Prostate gland (tissue), 2 donors: ENCODE measurements around the gene EMP2. TPM values are rescaled to one million over a fixed set of nuclear protein-coding genes. Genes with fewer than 3 reads are reported as not detected.

Experiments used
- DNase-seq: peaks from one replicate; pipeline ENCODE4 v3.0.0-alpha.2; 2019; ENCODE audit warnings: low spot score
- H3K27ac ChIP-seq, 2 donors: fragments of 200-600 bp; sonication (generic); 2 replicates each; pipeline ENCODE4 v1.5.1; 2017 to 2019
- H3K27me3 ChIP-seq: fragments of 200-600 bp; sonication (generic); replicated peaks from 2 replicates; pipeline ENCODE4 v1.5.1; 2019; ENCODE audit not compliant: insufficient read depth
- H3K36me3 ChIP-seq, 2 donors: fragments of 200-600 bp; sonication (generic); 1 replicate in 1 of 2; 2 replicates in 1 of 2; pipeline versions ENCODE4 v1.5.1 to v1.8.1; 2017 to 2019
- H3K4me1 ChIP-seq: fragments of 200-600 bp; sonication (generic); replicated peaks from 2 replicates; pipeline ENCODE4 v1.5.1; 2019
- H3K4me3 ChIP-seq, 2 donors: fragments of 200-600 bp; sonication (generic); 2 replicates each; pipeline ENCODE4 v1.5.1; 2017 to 2019
- H3K9me3 ChIP-seq: fragments of 200-600 bp; sonication (generic); 2 replicates; pipeline ENCODE4 v1.5.1; 2017
- POLR2A ChIP-seq: fragments of 450-650 bp; IDR thresholded peaks from one replicate; pipeline ENCODE4 v1.6.1; 2016; ENCODE audit warnings: antibody characterized with exemption, mild to moderate bottlenecking
- POLR2AphosphoS5 ChIP-seq: sonication (generic); formaldehyde crosslinking; IDR thresholded peaks from one replicate; pipeline ENCODE4 v1.6.1; 2017; ENCODE audit warnings: antibody characterized with exemption
- WGBS: methylation state at CpG from one replicate; pipeline ENCODE4 v1.1.5; 2018; 5-methylcytosine and 5-hydroxymethylcytosine counted together
- intact Hi-C: fragments of 100-400 bp; cut with DNase I; formaldehyde crosslinking; loops from one replicate; pipeline ENCODE4 v1.14.2; 2022
- total RNA-seq, 2 donors: library from RNA; depleted of rRNA; stranded (reverse); fragments of >200 nt; gene quantifications; one replicate each; pipeline ENCODE4 v1.1.0, GENCODE V29; 2016
- TF ChIP-seq, protein P1 (sequence below), 4 experiments: fragments of 200-600 bp in 2 of 4; fragments of 450-650 bp in 2 of 4; sonication (generic) in 2 of 4; IDR thresholded peaks; 1 replicate in 3 of 4; 2 replicates in 1 of 4; pipeline ENCODE4 v1.5.1; 2016 to 2019; ENCODE audit warnings: antibody characterized with exemption in 4 of 4, mild to moderate bottlenecking in 2 of 4, moderate library complexity in 2 of 4

Gene EMP2
- total RNA-seq, 2 donors from 2014 or later, result 40.8 to 87.2 TPM

DNA sequence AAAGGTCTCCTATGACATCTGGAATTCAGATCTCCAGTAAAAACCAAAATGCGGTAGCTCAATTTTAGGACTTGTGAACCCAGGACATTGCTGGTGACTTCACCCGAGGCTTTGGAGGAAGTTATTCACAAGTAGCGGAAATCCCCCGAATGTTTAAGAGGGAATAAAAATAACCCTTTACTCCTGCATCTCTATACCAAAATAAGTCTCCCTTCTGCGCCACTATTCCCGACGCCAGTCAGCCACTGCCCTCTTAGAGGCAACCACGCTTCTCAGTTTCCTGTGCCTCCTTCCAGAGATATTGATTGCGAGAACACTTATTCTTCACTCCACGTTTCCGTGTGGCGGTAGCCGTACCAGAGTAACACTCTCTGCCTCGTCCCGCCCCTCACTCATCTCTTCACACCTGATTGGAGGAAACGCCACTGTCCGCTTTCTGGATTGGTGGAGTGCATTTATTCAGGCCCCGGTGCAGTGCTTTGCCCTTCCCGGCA, 27.4 kb downstream of the EMP2 start:
- Histone ChIP-seq H3K27me3 (no peaks in the 10 kb centered on the region), H3K4me3 (no peak overlapping the region), H3K9me3 (no peaks in the 10 kb centered on the region), H3K4me1 (no peaks in the 10 kb centered on the region), H3K27ac (no peak overlapping the region), H3K36me3 (no peaks in the 10 kb centered on the region)
- intact Hi-C loops, result no loop called here
- no peak for TF ChIP-seq POLR2AphosphoS5
- TF ChIP-seq POLR2A, result no peak
- TF ChIP-seq, protein P1, sequence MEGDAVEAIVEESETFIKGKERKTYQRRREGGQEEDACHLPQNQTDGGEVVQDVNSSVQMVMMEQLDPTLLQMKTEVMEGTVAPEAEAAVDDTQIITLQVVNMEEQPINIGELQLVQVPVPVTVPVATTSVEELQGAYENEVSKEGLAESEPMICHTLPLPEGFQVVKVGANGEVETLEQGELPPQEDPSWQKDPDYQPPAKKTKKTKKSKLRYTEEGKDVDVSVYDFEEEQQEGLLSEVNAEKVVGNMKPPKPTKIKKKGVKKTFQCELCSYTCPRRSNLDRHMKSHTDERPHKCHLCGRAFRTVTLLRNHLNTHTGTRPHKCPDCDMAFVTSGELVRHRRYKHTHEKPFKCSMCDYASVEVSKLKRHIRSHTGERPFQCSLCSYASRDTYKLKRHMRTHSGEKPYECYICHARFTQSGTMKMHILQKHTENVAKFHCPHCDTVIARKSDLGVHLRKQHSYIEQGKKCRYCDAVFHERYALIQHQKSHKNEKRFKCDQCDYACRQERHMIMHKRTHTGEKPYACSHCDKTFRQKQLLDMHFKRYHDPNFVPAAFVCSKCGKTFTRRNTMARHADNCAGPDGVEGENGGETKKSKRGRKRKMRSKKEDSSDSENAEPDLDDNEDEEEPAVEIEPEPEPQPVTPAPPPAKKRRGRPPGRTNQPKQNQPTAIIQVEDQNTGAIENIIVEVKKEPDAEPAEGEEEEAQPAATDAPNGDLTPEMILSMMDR (IDR thresholded peaks at IDR 0.05), result no peak
- 79% methylated on average over 19 of the region's 19 CpGs for WGBS
- DNase-seq, result no peak

DNA sequence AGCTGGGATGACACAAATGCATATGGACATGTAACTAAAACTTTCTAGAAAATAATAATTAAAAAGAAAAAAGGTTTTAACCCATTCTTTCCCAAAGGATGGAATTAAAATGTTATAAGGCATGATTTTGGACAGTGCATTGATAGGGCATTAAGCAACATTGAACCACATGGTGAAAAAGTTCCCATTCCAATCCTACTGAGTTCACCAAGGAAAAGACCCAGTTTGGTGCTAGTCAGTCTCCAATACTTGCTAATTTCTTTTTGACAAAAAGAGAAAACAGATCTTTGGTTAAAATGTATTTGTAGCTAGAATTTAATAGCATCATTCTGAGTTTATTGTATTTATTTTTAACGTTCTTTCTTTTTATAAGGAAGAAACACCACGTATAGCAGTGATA, 28.1 kb downstream of the EMP2 start:
- TF ChIP-seq, protein P1 (IDR thresholded peaks at IDR 0.05), result no peak
- no peak for TF ChIP-seq POLR2A
- no peak for TF ChIP-seq POLR2AphosphoS5
- Histone ChIP-seq H3K27me3 (no peaks in the 10 kb centered on the region), H3K36me3 (peaks cover 0 to under 1% of the 10 kb centered on the region in 2 donors), H3K27ac (no peak overlapping the region), H3K4me1 (no peaks in the 10 kb centered on the region), H3K9me3 (no peaks in the 10 kb centered on the region), H3K4me3 (no peak overlapping the region)
- intact Hi-C loops, result no loop called here
- WGBS, result 46% methylated on average over 2 of the region's 2 CpGs
- DNase-seq, result no peak

DNA sequence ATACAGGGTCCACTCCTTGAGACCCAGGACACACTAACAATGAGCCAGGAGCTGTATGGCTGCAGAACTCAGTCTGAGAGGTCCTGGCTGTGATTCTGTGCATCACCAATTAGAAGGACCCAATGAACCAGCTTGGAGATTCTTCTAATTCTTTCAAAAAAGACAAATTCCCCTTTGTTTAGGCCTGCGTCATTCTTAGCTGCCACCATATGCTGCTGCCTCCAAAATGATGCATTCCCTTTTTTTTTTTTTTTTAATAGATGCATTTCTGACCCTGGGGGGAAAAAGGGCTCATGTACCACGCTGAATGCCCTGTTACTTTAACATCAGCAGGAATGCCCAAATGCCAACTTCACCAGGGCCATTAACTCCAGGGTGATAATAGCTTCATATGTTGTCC, 28.5 kb downstream of the EMP2 start:
- intact Hi-C loops, result no loop called here
- 83% methylated on average over 2 of the region's 2 CpGs for WGBS

DNA sequence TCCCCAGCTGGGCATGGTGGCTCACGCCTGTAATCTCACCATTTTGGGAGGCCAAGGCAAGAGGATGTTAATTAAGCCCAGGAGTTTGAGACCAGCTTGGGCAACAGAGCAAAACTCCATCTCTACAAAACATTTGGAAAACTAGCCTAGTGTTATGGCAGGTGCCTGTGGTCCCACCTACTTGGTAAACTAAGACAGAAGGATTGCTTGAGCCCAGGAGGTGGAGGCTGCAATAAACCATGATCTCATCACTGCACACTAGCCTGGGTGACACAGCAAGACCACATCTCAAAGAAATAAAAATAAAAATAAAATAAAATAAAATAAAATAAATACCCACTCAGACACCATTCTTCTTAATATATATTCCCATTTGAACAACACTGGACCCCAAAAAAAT, 32.0 kb downstream of the EMP2 start:
- H3K27ac ChIP-seq, result no peak overlapping the region
- H3K4me1 ChIP-seq, result no peaks in the 10 kb centered on the region
- H3K4me3 ChIP-seq, result no peak overlapping the region
- H3K27me3 ChIP-seq, result no peaks in the 10 kb centered on the region
- intact Hi-C loops, result no loop called here
- 100% methylated on average over 1 of the region's 1 CpG for WGBS
- TF ChIP-seq POLR2A (no peak), POLR2AphosphoS5 (no peak)
- TF ChIP-seq, protein P1 (IDR thresholded peaks at IDR 0.05), result no peak
- H3K36me3 ChIP-seq, result peaks cover 0 to 12% of the 10 kb centered on the region in 2 donors
- DNase-seq, result no peak
- no peaks in the 10 kb centered on the region for H3K9me3 ChIP-seq

More for the DNA sequence above, 28.5 kb downstream of the EMP2 start:
- H3K9me3 ChIP-seq, result no peaks in the 10 kb centered on the region
- H3K4me1 ChIP-seq, result no peaks in the 10 kb centered on the region
- no peak for TF ChIP-seq POLR2AphosphoS5
- TF ChIP-seq POLR2A, result no peak
- TF ChIP-seq, protein P1 (IDR thresholded peaks at IDR 0.05), result no peak
- no peak overlapping the region for H3K27ac ChIP-seq
- H3K36me3 ChIP-seq, result peaks cover 0 to 5% of the 10 kb centered on the region in 2 donors
- no peak for DNase-seq
- H3K27me3 ChIP-seq, result no peaks in the 10 kb centered on the region
- no peak overlapping the region for H3K4me3 ChIP-seq

DNA sequence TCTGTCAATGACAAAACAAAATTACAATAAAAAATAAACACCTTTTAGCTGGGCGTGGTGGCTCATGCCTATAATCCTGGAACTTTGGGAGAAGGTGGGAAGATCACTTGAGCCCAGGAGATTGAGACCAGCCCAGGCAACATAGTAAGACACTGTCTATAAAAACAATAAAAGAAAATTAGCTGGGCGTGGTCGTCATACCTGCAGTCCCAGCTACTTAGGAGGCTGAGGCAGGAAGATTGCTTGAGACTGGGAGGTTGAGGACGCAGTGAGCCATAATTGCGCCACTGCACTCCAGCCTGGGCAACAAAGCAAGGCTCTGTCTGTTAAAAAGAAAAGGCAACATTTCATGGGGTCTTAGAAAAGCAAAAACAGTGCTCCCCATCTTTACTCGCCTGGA, 32.7 kb downstream of the EMP2 start:
- Histone ChIP-seq H3K9me3 (no peaks in the 10 kb centered on the region), H3K4me1 (no peaks in the 10 kb centered on the region), H3K27me3 (no peaks in the 10 kb centered on the region), H3K4me3 (no peak overlapping the region), H3K36me3 (peaks cover 0 to 12% of the 10 kb centered on the region in 2 donors), H3K27ac (no peak overlapping the region)
- DNase-seq, result no peak
- TF ChIP-seq POLR2AphosphoS5, result no peak
- TF ChIP-seq, protein P1 (IDR thresholded peaks at IDR 0.05), result no peak
- no peak for TF ChIP-seq POLR2A
- WGBS, result 97% methylated on average over 6 of the region's 6 CpGs
- intact Hi-C loops, result no loop called here
